ENCODE results near the gene KIAA0753.

KIAA0753 gene

DNA sequence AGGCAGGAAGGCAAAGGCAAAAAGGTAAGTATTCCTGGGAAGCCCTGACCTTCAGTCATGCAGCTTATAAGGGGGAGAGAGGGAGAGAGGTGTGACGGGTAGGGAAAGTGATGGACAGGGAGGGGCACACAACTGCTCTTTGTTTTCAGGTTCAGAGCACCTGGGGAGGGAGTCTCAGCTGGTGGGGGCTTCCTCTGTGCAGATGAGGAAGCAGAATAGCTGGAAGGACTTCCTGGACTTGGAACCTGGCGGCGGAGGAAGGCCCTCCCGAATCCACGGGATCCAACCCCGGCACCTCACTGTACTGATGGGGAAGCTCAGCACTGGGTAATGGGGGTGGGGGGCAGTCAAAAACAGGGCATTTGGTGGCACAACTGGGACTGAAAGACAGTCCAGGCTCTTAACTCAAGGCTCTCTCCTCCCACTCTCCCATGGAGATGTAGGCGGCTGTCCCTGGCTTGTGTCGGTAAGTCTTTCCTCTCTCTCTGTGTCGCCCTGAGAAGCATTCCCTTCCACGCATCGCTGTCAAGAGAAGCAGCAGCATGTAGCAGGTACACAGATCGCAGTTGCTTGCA lies 72.2 kb downstream of the KIAA0753 start:
- H3K9me3 ChIP-seq: no peaks in the 10 kb centered on the region
- DNase-seq: no peak
- TF ChIP-seq, protein P1, sequence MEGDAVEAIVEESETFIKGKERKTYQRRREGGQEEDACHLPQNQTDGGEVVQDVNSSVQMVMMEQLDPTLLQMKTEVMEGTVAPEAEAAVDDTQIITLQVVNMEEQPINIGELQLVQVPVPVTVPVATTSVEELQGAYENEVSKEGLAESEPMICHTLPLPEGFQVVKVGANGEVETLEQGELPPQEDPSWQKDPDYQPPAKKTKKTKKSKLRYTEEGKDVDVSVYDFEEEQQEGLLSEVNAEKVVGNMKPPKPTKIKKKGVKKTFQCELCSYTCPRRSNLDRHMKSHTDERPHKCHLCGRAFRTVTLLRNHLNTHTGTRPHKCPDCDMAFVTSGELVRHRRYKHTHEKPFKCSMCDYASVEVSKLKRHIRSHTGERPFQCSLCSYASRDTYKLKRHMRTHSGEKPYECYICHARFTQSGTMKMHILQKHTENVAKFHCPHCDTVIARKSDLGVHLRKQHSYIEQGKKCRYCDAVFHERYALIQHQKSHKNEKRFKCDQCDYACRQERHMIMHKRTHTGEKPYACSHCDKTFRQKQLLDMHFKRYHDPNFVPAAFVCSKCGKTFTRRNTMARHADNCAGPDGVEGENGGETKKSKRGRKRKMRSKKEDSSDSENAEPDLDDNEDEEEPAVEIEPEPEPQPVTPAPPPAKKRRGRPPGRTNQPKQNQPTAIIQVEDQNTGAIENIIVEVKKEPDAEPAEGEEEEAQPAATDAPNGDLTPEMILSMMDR (IDR thresholded peaks at IDR 0.05; ENCODE audit: low read depth, low read length): no peak
- no peak overlapping the region for H3K4me3 ChIP-seq (ENCODE audit: low read depth, low read length)
- no peaks in the 10 kb centered on the region for H3K4me1 ChIP-seq
- no peaks in the 10 kb centered on the region for H3K27me3 ChIP-seq
- H3K36me3 ChIP-seq: no peaks in the 10 kb centered on the region

DNA sequence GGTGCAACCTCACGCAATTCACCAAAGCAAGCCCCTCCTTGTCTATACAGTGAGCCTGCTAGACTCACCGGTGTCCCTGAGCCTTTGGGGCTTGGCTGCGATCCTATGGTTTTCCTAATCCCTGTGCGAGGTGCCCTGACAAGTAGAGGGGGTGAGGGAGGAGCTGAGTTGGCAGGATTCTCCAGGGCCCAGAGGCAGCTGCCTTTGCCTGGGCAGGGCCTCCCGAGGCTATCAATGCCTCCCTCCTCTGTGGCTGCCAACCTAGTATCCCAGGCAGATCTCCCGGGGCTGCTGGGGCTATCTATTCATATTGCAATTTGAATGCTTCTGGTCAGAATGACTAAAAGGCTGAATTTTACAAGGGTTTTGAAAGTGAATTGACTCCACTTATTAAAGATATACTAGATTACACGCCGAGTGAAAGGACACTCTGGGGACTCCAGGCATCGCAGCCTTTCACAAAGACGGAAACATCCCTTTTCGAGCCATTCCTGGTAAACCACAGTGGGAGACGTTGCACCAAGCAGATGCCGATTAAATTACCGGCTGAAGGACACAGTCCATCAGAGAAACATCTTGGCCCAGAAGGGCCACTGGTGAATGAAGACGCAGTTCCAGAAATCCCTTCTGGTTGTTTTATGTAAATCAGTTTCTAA lies 72.9 kb downstream of the KIAA0753 start:
- H3K27me3 ChIP-seq: no peaks in the 10 kb centered on the region
- H3K36me3 ChIP-seq: no peaks in the 10 kb centered on the region
- H3K4me3 ChIP-seq (ENCODE audit: low read depth, low read length): no peak overlapping the region
- TF ChIP-seq, protein P1 (IDR thresholded peaks at IDR 0.05; ENCODE audit: low read depth, low read length): no peak
- DNase-seq: no peak
- H3K9me3 ChIP-seq: no peaks in the 10 kb centered on the region
- no peaks in the 10 kb centered on the region for H3K4me1 ChIP-seq

DNA sequence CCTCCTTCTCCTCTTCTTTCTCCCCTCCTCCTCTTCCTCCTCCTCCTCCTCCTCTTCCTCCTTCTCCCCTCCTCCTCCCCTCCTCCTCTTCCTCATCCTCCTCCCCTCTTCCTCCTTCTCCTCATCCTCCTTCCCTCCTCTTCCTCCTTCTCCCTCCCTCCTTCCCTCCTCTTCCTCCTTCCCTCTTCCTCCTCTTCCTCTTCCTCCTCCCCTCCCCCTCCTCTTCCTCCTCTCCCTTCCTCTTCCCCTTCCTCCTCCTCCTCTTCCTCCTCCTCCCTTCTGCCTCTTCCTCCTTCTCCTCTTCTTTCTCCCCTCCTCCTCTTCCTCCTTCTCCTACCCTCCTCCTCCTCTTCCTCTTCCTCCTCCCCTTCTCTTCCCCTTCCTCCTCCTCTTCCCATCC lies 79.1 kb downstream of the KIAA0753 start:
- peaks cover 12% of the 10 kb centered on the region; the same call in 1 of the 2 replicates for H3K27me3 ChIP-seq
- TF ChIP-seq, protein P1 (IDR thresholded peaks at IDR 0.05; ENCODE audit: low read depth, low read length): no peak
- H3K36me3 ChIP-seq: no peaks in the 10 kb centered on the region
- no peaks in the 10 kb centered on the region for H3K4me1 ChIP-seq
- H3K9me3 ChIP-seq: no peaks in the 10 kb centered on the region
- no peak overlapping the region for H3K4me3 ChIP-seq (ENCODE audit: low read depth, low read length)
- no peak for DNase-seq

DNA sequence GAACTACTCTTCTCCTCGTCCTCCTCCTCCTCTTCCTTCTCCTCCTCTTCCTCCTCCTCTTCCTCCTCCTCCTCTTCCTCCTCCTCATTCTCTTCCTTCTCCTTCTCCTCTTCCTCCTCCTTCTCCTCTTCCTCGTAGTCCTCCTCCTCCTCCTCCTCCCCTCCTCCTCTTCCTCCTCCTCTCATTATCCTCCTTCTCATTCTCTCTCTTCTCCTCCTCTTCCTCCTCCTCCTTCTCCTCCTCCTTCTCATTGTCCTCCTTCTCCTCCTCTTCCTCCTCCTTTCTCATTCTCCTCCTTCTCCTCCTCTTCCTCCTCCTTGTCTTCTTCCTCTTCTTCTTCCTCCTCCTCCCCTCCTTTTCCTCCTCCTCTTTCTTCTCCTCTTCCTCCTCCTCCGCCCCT lies 80.0 kb downstream of the KIAA0753 start:
- Histone ChIP-seq H3K27me3 (peaks cover 19% of the 10 kb centered on the region), H3K4me3 (ENCODE audit: low read depth, low read length) (no peak overlapping the region), H3K4me1 (no peaks in the 10 kb centered on the region), H3K9me3 (no peaks in the 10 kb centered on the region), H3K36me3 (no peaks in the 10 kb centered on the region)
- DNase-seq: no peak
- TF ChIP-seq, protein P1 (IDR thresholded peaks at IDR 0.05; ENCODE audit: low read depth, low read length): no peak

DNA sequence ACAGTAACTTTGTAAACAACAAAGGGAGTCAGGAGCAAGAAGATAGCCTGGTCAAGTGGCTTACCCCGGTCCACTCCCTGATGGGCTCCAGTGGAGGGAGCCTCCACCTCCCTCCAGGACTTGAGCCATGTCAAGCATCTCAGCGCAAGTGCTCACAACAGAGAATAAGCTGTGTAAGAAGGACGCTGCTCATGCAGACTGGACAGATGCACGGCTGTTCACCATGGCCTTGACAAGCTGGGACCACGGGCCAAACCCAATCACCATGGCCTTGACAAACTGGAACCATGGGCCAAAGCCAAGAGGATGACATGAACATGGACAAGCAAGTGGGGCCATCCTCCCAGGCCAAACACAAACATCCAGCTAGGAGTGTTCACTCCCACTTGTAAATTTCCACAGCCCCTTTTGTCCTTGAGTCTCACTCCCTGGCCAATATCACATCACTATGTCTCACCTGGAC lies 80.7 kb downstream of the KIAA0753 start:
- Histone ChIP-seq H3K36me3 (no peaks in the 10 kb centered on the region), H3K27me3 (peaks cover 26% of the 10 kb centered on the region)

More for the DNA sequence above, 80.7 kb downstream of the KIAA0753 start:
- no peak for DNase-seq
- Histone ChIP-seq H3K9me3 (no peaks in the 10 kb centered on the region), H3K4me3 (ENCODE audit: low read depth, low read length) (no peak overlapping the region), H3K4me1 (no peaks in the 10 kb centered on the region)
- TF ChIP-seq, protein P1 (IDR thresholded peaks at IDR 0.05; ENCODE audit: low read depth, low read length): no peak

Data from BE2C (cell line).